H1 (cell line): Measurements from ENCODE around the gene TSC22D1. TPM values are rescaled to one million over a fixed set of nuclear protein-coding genes. Genes with fewer than 3 reads are reported as not detected.

Experiments
- CTCF ChIA-PET: fragments of 300-600 bp; sonication (Branson Sonifier 250); formaldehyde crosslinking; loops from one replicate; lab custom pipeline; 2021; ENCODE audit not compliant: partially characterized antibody; lab: Charles Lee
- POLR2A ChIA-PET: fragments of 300-600 bp; sonication (Branson Sonifier 250); formaldehyde crosslinking; loops from one replicate; lab custom pipeline; 2021; ENCODE audit warnings: inconsistent platforms; ENCODE audit not compliant: partially characterized antibody; lab: Charles Lee
- DNase-seq, 2 experiments: peaks; one replicate each; pipeline versions ENCODE4 v3.0.0 to v3.0.0-alpha.2; 2010 to 2022; ENCODE audit warnings: low spot score in 2 of 2, low read depth in 1 of 2, mixed read lengths in 1 of 2
- FAIRE-seq: peaks from 2 replicates; lab custom pipeline; 2011; peaks lifted over from hg19 to GRCh38; lab: Jason Lieb, UNC
- H2AFZ ChIP-seq: 2 replicates; pipeline ENCODE4 v1.8.1; 2012; ENCODE audit warnings: low read length, inconsistent platforms
- H2AK5ac ChIP-seq: 2 replicates; pipeline ENCODE4 v1.6.1; 2013; ENCODE audit warnings: low read depth, low read length
- H2BK120ac ChIP-seq: replicated peaks from 2 replicates; pipeline ENCODE3; 2013; ENCODE audit warnings: low read depth, low read length, inconsistent platforms
- H2BK12ac ChIP-seq: 2 replicates; pipeline ENCODE4 v1.6.1; 2013; ENCODE audit warnings: low read depth, low read length
- H2BK15ac ChIP-seq: 2 replicates; pipeline ENCODE4 v1.6.1; 2013; ENCODE audit warnings: low read length
- H2BK20ac ChIP-seq: 2 replicates; pipeline ENCODE4 v1.6.1; 2013; ENCODE audit warnings: low read length
- H2BK5ac ChIP-seq: 2 replicates; pipeline ENCODE4 v1.6.1; 2013; ENCODE audit warnings: low read depth, low read length
- H3K14ac ChIP-seq: 2 replicates; pipeline ENCODE4 v1.6.1; 2013; ENCODE audit warnings: inconsistent platforms; ENCODE audit not compliant: insufficient read length
- H3K18ac ChIP-seq: 2 replicates; pipeline ENCODE4 v1.6.1; 2013; ENCODE audit warnings: low read length; ENCODE audit errors: extremely low read depth
- H3K23ac ChIP-seq: 2 replicates; pipeline ENCODE4 v1.6.1; 2013; ENCODE audit warnings: inconsistent platforms; ENCODE audit not compliant: insufficient read length
- H3K23me2 ChIP-seq: 2 replicates; pipeline ENCODE4 v1.6.1; 2013; ENCODE audit warnings: low read depth, low read length
- H3K27ac ChIP-seq: 2 replicates; pipeline ENCODE4 v1.6.1; 2011; ENCODE audit warnings: low read depth, low read length, inconsistent platforms
- H3K27me3 ChIP-seq, 4 experiments: replicated peaks in 1 of 4; 1 replicate in 1 of 4; 2 replicates in 3 of 4; pipeline versions ENCODE4 v1.6.1 to v1.8.1; 2011 to 2013; ENCODE audit warnings: low read length in 3 of 4, mild to moderate bottlenecking in 3 of 4, inconsistent platforms in 2 of 4, mixed read lengths in 2 of 4, moderate library complexity in 1 of 4; ENCODE audit not compliant: control insufficient read depth in 3 of 4, insufficient read depth in 3 of 4; ENCODE audit errors: extremely low read depth in 1 of 4
- H3K36me3 ChIP-seq, 4 experiments: 2 replicates each; pipeline versions ENCODE4 v1.6.1 to v1.8.1; 2011 to 2013; ENCODE audit warnings: mild to moderate bottlenecking in 4 of 4, low read length in 3 of 4, moderate library complexity in 2 of 4, control low read depth in 1 of 4, inconsistent platforms in 1 of 4; ENCODE audit not compliant: insufficient read depth in 4 of 4, control insufficient read depth in 2 of 4
- H3K4ac ChIP-seq: replicated peaks from 2 replicates; pipeline ENCODE3; 2013; ENCODE audit warnings: low read length, low read depth, mixed read lengths, inconsistent platforms; ENCODE audit not compliant: insufficient read length
- H3K4me1 ChIP-seq, 4 experiments: replicated peaks in 1 of 4; 1 replicate in 1 of 4; 2 replicates in 3 of 4; pipeline versions ENCODE4 v1.6.1 to v1.8.1; 2011 to 2013; ENCODE audit warnings: low read length in 3 of 4, inconsistent platforms in 2 of 4, mixed read lengths in 1 of 4; ENCODE audit not compliant: insufficient read depth in 4 of 4, control insufficient read depth in 3 of 4
- H3K4me2 ChIP-seq, 2 experiments: 2 replicates each; pipeline versions ENCODE4 v1.6.1 to v1.8.1; 2011 to 2013; ENCODE audit warnings: low read depth in 2 of 2, low read length in 2 of 2, control low read depth in 1 of 2, inconsistent platforms in 1 of 2, mild to moderate bottlenecking in 1 of 2; ENCODE audit not compliant: insufficient read depth in 1 of 2
- H3K4me3 ChIP-seq, 4 experiments: fragments of 200-600, 300-600 bp in 1 of 4; sonication (generic), shearing (Covaris generic), sonication (Bioruptor Twin) in 1 of 4; 2 replicates each; pipeline versions ENCODE4 v1.5.1 to v1.8.1; 2011 to 2016; ENCODE audit warnings: low read length in 4 of 4, low read depth in 3 of 4, control low read depth in 2 of 4, inconsistent platforms in 2 of 4, mild to moderate bottlenecking in 2 of 4, mixed read lengths in 1 of 4, moderate library complexity in 1 of 4; ENCODE audit not compliant: insufficient read depth in 2 of 4; ENCODE audit errors: extremely low read depth in 1 of 4
- H3K56ac ChIP-seq: replicated peaks from 2 replicates; pipeline ENCODE3; 2013; ENCODE audit warnings: low read depth, mild to moderate bottlenecking, mixed read lengths, low read length, inconsistent platforms; ENCODE audit not compliant: insufficient read length
- H3K79me1 ChIP-seq: 2 replicates; pipeline ENCODE4 v1.6.1; 2013; ENCODE audit warnings: low read depth, low read length, control low read depth
- H3K79me2 ChIP-seq, 2 experiments: 2 replicates each; pipeline versions ENCODE4 v1.6.1 to v1.8.1; 2012 to 2013; ENCODE audit warnings: low read length in 2 of 2, mild to moderate bottlenecking in 2 of 2, inconsistent platforms in 1 of 2; ENCODE audit not compliant: insufficient read depth in 2 of 2, control insufficient read depth in 1 of 2
- H3K9ac ChIP-seq, 4 experiments: replicated peaks in 1 of 4; 1 replicate in 1 of 4; 2 replicates in 3 of 4; pipeline versions ENCODE4 v1.6.1 to v1.8.1; 2011 to 2013; ENCODE audit warnings: low read depth in 3 of 4, low read length in 3 of 4, control low read depth in 2 of 4, mild to moderate bottlenecking in 2 of 4, moderate library complexity in 2 of 4, inconsistent platforms in 1 of 4; ENCODE audit errors: extremely low read depth in 1 of 4
- H3K9me3 ChIP-seq, 2 experiments: 2 replicates each; pipeline versions ENCODE4 v1.6.1 to v1.8.1; 2012 to 2013; ENCODE audit warnings: mild to moderate bottlenecking in 2 of 2, moderate library complexity in 2 of 2, control low read depth in 1 of 2, inconsistent platforms in 1 of 2, low read depth in 1 of 2, low read length in 1 of 2, mixed read lengths in 1 of 2; ENCODE audit not compliant: insufficient read depth in 2 of 2
- H4K20me1 ChIP-seq, 2 experiments: replicated peaks in 1 of 2; 2 replicates each; pipeline versions ENCODE3 to v1.8.1; 2011 to 2013; ENCODE audit warnings: inconsistent platforms in 2 of 2, low read length in 2 of 2, mild to moderate bottlenecking in 1 of 2; ENCODE audit not compliant: insufficient read depth in 2 of 2, control insufficient read depth in 1 of 2
- H4K5ac ChIP-seq: 2 replicates; pipeline ENCODE4 v1.6.1; 2013; ENCODE audit warnings: low read length, low read depth, mixed read lengths, inconsistent platforms; ENCODE audit not compliant: insufficient read length
- H4K8ac ChIP-seq: 2 replicates; pipeline ENCODE4 v1.8.0; 2013; ENCODE audit warnings: mild to moderate bottlenecking, moderate library complexity, low read length, inconsistent platforms; ENCODE audit not compliant: insufficient read depth; ENCODE audit errors: extremely low read depth
- H4K91ac ChIP-seq: replicated peaks from 2 replicates; pipeline ENCODE3; 2013; ENCODE audit warnings: low read length, mixed read lengths, inconsistent platforms; ENCODE audit not compliant: insufficient read length
- CHD2 ChIP-seq: IDR thresholded peaks from 2 replicates; pipeline ENCODE4 v1.6.1; 2012; ENCODE audit warnings: low read length, improper control_type of control experiment
- EP300 ChIP-seq, 2 experiments: IDR thresholded peaks; 1 replicate in 1 of 2; 2 replicates in 1 of 2; pipeline ENCODE4 v1.6.1; 2011 to 2012; ENCODE audit warnings: low read depth in 2 of 2, low read length in 2 of 2, mild to moderate bottlenecking in 2 of 2, borderline replicate concordance in 1 of 2, inconsistent platforms in 1 of 2, moderate library complexity in 1 of 2
- GABPA ChIP-seq: IDR thresholded peaks from 2 replicates; pipeline ENCODE4 v1.6.1; 2011; ENCODE audit warnings: mild to moderate bottlenecking, low read length, moderate library complexity, borderline replicate concordance; ENCODE audit not compliant: insufficient read depth
- HDAC6 ChIP-seq: IDR thresholded peaks from one replicate; pipeline ENCODE4 v1.7.1; 2012; ENCODE audit warnings: low read depth, mild to moderate bottlenecking, inconsistent platforms, low read length, moderate library complexity
- WGBS, 2 experiments: shearing (Covaris generic) in 1 of 2; methylation state at CpG; one replicate each; pipeline versions ENCODE4 v1.1.6 to v1.1.7; 2013 to 2015; ENCODE audit warnings: low lambda C conversion rate in 2 of 2, mixed read lengths in 2 of 2, inconsistent platforms in 1 of 2, low coverage in 1 of 2, missing lambda C conversion rate in 1 of 2; ENCODE audit not compliant: insufficient replicate concordance in 2 of 2, insufficient coverage in 1 of 2, insufficient read length in 1 of 2; ENCODE audit errors: extremely low coverage in 1 of 2, missing lambda C conversion rate in 1 of 2; 5-methylcytosine and 5-hydroxymethylcytosine counted together
- polyA plus RNA-seq, 7 experiments: library from polyadenylated mRNA; depleted of rRNA in 3 of 7; stranded (reverse) in 5 of 7; unstranded in 2 of 7; fragments of >200 nt in 5 of 7; fragments of 200-250 nt in 2 of 7; gene quantifications; 1 replicate in 5 of 7; 2 replicates in 1 of 7; 4 replicates in 1 of 7; pipeline versions ENCODE4 v1.2.1 to v1.2.3, GENCODE V29; 2011 to 2013; ENCODE audit warnings: missing spikeins in 2 of 7, mixed read lengths in 2 of 7
- total RNA-seq: library from RNA; stranded (reverse); fragmentation: NEBNext Ultra II Directional; extraction: Animal tissue kit (Norgen Biotek cat#: 25700); gene quantifications from 2 replicates; pipeline ENCODE4 v1.2.1, GENCODE V29; 2021

Gene TSC22D1
- total and polyA plus RNA-seq, 2 of the 8 experiments (the other 6 are each of a cell fraction or from before 2014, with no cell fraction given) = 52.6 to 80.9 TPM

DNA sequence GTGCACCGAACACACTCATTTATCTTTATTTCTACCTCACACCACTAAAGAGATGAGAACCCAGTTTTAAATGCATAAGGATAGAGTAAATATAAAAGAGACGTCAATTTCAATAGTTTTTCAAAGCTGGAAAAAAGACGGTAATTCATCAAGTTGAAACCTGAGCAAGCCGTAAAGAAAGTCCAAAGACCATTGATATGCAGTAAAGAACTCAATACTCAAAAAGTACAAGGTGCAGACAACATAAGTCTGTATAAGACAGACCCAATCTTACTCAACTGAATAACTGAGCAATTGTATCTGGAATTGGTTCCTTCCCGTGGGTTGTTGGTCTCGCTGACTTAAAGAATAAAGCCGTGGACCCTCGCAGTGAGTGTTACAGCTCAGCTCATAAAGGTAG is 120.4 kb downstream of the TSC22D1 start:
- Histone ChIP-seq H3K27ac (no peak overlapping the region), H3K4ac (no peak overlapping the region), H3K79me1 (no peaks in the 10 kb centered on the region), H2BK12ac (no peak overlapping the region), H4K5ac (no peak overlapping the region), H2BK20ac (no peak overlapping the region), H4K91ac (no peak overlapping the region), H2AK5ac (no peak overlapping the region), H2BK120ac (no peak overlapping the region), H3K4me1 (0 out of 7 replicates have a peak, but pooled peaks cover 0 to 3% (median 0%) of the 10 kb centered on the region in 4 experiments), H2BK15ac (no peak overlapping the region), H3K4me3 (no peak overlapping the region), H3K79me2 (peaks cover 0 to 22% of the 10 kb centered on the region in 2 experiments; a peak in 2 of 4 replicates), H3K56ac (no peak overlapping the region), H4K20me1 (peaks cover 2% of the 10 kb centered on the region in 2 experiments), H2BK5ac (no peak overlapping the region), H3K4me2 (no peak overlapping the region), H2AFZ (no peak overlapping the region), H3K23me2 (no peaks in the 10 kb centered on the region), H3K18ac (no peak overlapping the region), H3K9ac (no peak overlapping the region), H3K9me3 (no peaks in the 10 kb centered on the region), H3K36me3 (peaks cover 0 to 6% (median 0%) of the 10 kb centered on the region in 4 experiments; a peak in 3 of 8 replicates), H4K8ac (no peak overlapping the region), H3K14ac (no peak overlapping the region), H3K23ac (no peak overlapping the region), H3K27me3 (no peaks in the 10 kb centered on the region)
- FAIRE-seq (no peak), DNase-seq (no peak)
- 91% methylated on average over 8 of the region's 8 CpGs; no CpG with 5 or more reads in 1 of the 2 experiments for WGBS, 2 experiments
- no peak for TF ChIP-seq HDAC6
- TF ChIP-seq EP300 (IDR thresholded peaks at IDR 0.05; ENCODE audit: borderline replicate concordance in 1 of 2, low read depth in 2 of 2, low read length in 2 of 2) = no peak
- TF ChIP-seq GABPA = no peak
- TF ChIP-seq CHD2 = no peak
- CTCF ChIA-PET = interaction anchor here (0.7 to 1.6 kb wide), 5 partner anchors 9 to 515 kb away, joined by 3 to 4 read pairs (median 3); no protein-coding TSS in a partner anchor
- POLR2A ChIA-PET = interaction anchor here (1.1 kb wide), 1 partner anchor 19 kb away, joined by 3 read pairs; no protein-coding TSS in a partner anchor
